Activated T-cell treated with anti-CD3 and anti-CD28 coated beads, Interleukin-2, amount 50 U/mL, for 4 hours (primary cell): ENCODE results near the gene RAD23B. TPM values are rescaled to one million over a fixed set of nuclear protein-coding genes. Genes with fewer than 3 reads are reported as not detected.
"Not testable (repeated sequence)": the region's sequence is repeated elsewhere in the genome, so short reads cannot be mapped to it uniquely, and the experiment has no call there.

Source experiments
- ATAC-seq, 2 donors: fragments of 200-7000 bp; cut with Tn5 transposase; one replicate each; pipeline ENCODE4 v1.10.0; 2021
- DNase-seq: peaks from one replicate; pipeline ENCODE4 v3.0.0-alpha.2; 2020
- H3K27me3 Mint-ChIP-seq: one replicate; pipeline ENCODE4 v1.8.0; 2021; ENCODE audit warnings: low read depth, mixed read lengths
- H3K36me3 Mint-ChIP-seq: one replicate; pipeline ENCODE4 v1.8.0; 2022; ENCODE audit warnings: mixed read lengths; ENCODE audit not compliant: insufficient read depth
- H3K4me1 Mint-ChIP-seq: one replicate; pipeline ENCODE4 v1.8.0; 2021; ENCODE audit warnings: low read depth, mixed read lengths
- H3K4me3 Mint-ChIP-seq: one replicate; pipeline ENCODE4 v1.8.0; 2021; ENCODE audit warnings: mild to moderate bottlenecking, moderate library complexity, mixed read lengths
- H3K9me3 Mint-ChIP-seq: one replicate; pipeline ENCODE4 v1.8.0; 2021; ENCODE audit warnings: mixed read lengths
- total RNA-seq, 3 donors: library from RNA; stranded (reverse); gene quantifications; one replicate each; pipeline ENCODE4 v1.2.1, GENCODE V29; 2021

Gene RAD23B
- total RNA-seq, 3 donors from 2014 or later: 168 to 208 (median 185) TPM

DNA sequence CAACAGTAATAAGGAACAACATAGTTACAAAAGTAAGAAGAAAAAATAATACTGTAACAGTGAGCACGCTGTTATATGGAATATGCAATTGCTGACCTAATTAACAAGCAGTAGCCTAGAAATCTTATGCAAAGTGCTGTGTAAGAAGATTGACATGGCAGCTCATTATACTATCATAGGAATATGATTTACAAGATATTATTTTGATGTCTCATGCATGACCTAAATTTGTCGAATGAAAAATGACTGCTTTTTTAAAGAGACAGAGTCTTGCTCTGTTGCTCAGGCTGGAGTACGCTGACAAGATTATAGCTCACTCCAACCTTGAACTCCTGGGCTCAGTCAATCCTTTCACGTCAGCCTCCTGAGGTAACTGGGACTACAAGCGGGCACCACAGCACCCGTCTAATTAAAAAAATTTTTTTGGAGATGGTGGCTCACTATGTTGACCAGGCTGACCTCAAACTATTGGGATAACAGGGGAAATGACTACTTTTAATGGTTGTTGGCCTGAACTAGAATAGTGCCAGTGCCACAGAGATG, 10.5 kb downstream of the RAD23B start:
- H3K4me1 Mint-ChIP-seq: peaks cover 69% of the 10 kb centered on the region
- DNase-seq: no peak
- H3K9me3 Mint-ChIP-seq: no peaks in the 10 kb centered on the region

DNA sequence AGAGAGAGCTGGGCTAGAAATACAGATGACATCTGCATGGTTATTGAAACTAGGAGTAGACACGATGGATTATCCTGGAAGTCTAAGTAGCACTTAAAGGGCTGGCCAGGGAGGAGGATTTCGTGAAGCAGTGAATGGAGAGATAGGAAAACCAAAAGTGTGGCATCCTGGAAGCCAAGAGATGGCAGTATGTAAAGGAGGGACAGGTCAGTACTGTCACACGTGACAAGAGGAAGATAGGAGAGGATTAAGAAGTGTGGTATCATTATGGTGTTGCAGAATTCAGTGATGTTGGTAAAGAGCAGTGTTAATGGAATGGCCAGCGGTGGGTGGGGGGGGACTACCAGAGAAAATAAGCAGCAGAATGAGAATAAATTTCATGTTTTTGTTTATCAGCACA, 11.7 kb downstream of the RAD23B start:
- ATAC-seq (no peak), DNase-seq (no peak)
- H3K9me3 Mint-ChIP-seq: no peaks in the 10 kb centered on the region
- H3K4me1 Mint-ChIP-seq: peaks cover 69% of the 10 kb centered on the region
- H3K4me3 Mint-ChIP-seq: no peak overlapping the region
- peaks cover 12% of the 10 kb centered on the region for H3K36me3 Mint-ChIP-seq
- H3K27me3 Mint-ChIP-seq: no peaks in the 10 kb centered on the region

More for the DNA sequence above, 10.5 kb downstream of the RAD23B start:
- H3K36me3 Mint-ChIP-seq: peaks cover 17% of the 10 kb centered on the region
- H3K27me3 Mint-ChIP-seq: no peaks in the 10 kb centered on the region
- no peak overlapping the region for H3K4me3 Mint-ChIP-seq
- no peak for ATAC-seq

DNA sequence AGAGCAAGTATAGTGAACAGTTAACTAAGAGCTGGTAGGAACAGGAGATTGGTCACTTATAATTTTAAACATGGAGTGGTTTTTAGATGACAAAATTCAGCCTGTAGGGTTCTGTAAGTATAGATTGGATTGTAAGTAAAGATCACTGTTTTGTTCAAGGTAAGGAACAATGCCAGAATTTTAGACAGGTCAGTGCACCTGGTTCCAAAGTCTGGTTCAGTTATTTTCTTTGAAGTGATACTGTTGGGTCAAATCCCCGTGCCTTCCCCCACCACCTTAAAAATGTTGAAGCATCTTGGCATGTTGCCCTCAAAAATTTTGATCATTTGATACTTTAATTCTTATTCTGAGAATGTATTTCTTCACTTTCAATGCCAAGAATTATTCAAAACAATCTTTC, 12.9 kb downstream of the RAD23B start:
- no peaks in the 10 kb centered on the region for H3K27me3 Mint-ChIP-seq
- H3K36me3 Mint-ChIP-seq: peaks cover 6% of the 10 kb centered on the region
- ATAC-seq: no peak
- no peaks in the 10 kb centered on the region for H3K9me3 Mint-ChIP-seq
- peaks cover 58% of the 10 kb centered on the region for H3K4me1 Mint-ChIP-seq
- no peak for DNase-seq
- H3K4me3 Mint-ChIP-seq: no peak overlapping the region

DNA sequence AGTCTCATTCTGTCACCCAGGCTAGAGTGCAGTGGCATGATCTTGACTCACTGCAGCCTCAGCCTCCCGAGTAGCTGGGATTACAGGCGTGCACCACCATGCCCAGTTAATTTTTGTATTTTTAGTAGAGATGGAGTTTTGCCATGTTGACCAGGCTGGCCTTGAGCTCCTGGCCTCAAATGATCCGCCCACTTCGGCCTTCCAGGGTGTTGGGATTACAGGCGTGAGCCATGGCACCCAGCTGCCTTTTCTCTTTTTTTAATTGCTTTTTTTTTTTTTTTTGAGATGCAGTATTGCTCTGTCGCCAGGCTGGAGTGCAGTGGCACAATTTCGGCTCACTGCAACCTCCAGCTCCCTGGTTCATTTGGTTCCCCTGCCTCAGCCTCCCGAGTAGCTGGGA, 13.5 kb downstream of the RAD23B start:
- H3K4me1 Mint-ChIP-seq: peaks cover 60% of the 10 kb centered on the region
- H3K4me3 Mint-ChIP-seq, ATAC-seq, DNase-seq, H3K36me3 Mint-ChIP-seq, H3K27me3 Mint-ChIP-seq, H3K9me3 Mint-ChIP-seq: not testable (repeated sequence)

DNA sequence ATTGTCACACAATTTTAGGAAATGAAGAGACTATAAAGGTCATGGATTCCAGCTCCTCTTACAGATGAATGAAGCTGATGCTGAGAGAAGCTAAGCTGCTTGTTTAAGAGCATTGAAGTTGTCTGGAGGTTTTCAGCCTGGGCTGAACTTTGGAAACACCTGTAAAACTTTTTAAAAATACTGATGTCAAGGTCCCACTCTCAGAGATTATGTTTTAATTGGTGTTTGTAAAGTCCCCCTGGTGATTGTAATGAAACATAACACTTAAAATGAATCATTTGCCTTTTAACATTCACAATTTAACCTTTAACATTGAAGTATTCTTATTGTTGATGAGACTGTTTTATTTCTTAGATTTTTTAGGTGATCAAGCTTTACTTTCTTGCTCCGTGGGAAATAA, 16.4 kb downstream of the RAD23B start:
- peaks cover 4% of the 10 kb centered on the region for H3K36me3 Mint-ChIP-seq
- no peaks in the 10 kb centered on the region for H3K9me3 Mint-ChIP-seq
- DNase-seq (no peak), ATAC-seq (peak in 1 of 2 donors; percentile 14)
- peaks cover 39% of the 10 kb centered on the region for H3K4me1 Mint-ChIP-seq
- no peak overlapping the region for H3K4me3 Mint-ChIP-seq
- H3K27me3 Mint-ChIP-seq: no peaks in the 10 kb centered on the region

DNA sequence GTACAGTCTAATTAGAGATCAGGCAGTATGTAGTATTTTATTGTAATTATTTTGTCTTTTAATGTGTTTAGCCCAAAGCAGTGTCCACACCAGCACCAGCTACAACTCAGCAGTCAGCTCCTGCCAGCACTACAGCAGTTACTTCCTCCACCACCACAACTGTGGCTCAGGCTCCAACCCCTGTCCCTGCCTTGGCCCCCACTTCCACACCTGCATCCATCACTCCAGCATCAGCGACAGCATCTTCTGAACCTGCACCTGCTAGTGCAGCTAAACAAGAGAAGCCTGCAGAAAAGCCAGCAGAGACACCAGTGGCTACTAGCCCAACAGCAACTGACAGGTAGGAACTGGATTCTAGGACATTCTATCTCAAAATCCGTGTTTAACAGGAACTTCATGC, 23.2 kb downstream of the RAD23B start:
- H3K27me3 Mint-ChIP-seq: no peaks in the 10 kb centered on the region
- no peak for DNase-seq
- ATAC-seq: no peak
- H3K36me3 Mint-ChIP-seq: peaks cover 45% of the 10 kb centered on the region
- no peak overlapping the region for H3K4me3 Mint-ChIP-seq
- H3K9me3 Mint-ChIP-seq: no peaks in the 10 kb centered on the region
- H3K4me1 Mint-ChIP-seq: peaks cover 43% of the 10 kb centered on the region

DNA sequence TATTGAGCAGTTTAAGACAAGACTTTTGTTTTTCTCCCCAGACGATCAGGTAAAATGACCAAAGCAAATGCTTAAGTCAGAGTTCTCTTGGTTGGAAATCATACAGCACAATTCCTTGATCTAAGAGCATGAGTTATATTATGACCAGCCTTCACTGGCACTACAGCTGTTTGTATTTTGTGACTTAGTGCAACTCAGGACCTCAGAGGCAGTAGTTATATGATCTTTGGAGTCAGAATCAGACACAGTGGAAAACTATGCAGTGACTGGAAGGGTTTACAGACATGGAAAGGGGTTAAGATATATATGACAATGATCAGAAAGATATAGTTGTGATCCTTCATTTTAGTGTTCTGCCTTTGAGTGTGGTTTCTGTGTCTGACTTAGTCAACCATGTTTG, 24.3 kb downstream of the RAD23B start:
- Mint-ChIP-seq H3K9me3 (no peaks in the 10 kb centered on the region), H3K36me3 (peaks cover 49% of the 10 kb centered on the region), H3K27me3 (no peaks in the 10 kb centered on the region), H3K4me1 (peaks cover 45% of the 10 kb centered on the region), H3K4me3 (no peak overlapping the region)
- ATAC-seq: no peak
- DNase-seq: no peak

DNA sequence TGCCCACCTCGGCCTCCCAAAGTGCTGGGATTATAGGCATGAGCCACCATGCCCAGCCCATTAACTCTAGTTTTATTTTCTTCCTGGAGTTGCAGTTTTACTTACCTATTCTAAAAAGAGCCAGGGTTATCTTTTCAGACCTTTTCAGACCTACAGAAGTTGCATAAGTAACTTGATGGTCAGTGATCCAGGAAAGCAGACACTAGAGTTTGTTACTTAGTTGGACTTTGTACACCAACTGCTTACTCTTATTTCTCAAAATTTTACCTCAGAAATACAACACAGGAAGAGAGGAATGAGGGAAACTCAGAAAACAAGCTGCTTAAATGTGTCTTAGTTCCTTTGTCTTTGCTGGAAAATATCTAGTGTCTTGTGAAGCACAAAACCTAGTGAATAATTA, 25.4 kb downstream of the RAD23B start:
- ATAC-seq (no peak), DNase-seq (no peak)
- H3K9me3 Mint-ChIP-seq: no peaks in the 10 kb centered on the region
- H3K36me3 Mint-ChIP-seq: peaks cover 60% of the 10 kb centered on the region
- peaks cover 55% of the 10 kb centered on the region for H3K4me1 Mint-ChIP-seq
- H3K4me3 Mint-ChIP-seq: no peak overlapping the region
- no peaks in the 10 kb centered on the region for H3K27me3 Mint-ChIP-seq

DNA sequence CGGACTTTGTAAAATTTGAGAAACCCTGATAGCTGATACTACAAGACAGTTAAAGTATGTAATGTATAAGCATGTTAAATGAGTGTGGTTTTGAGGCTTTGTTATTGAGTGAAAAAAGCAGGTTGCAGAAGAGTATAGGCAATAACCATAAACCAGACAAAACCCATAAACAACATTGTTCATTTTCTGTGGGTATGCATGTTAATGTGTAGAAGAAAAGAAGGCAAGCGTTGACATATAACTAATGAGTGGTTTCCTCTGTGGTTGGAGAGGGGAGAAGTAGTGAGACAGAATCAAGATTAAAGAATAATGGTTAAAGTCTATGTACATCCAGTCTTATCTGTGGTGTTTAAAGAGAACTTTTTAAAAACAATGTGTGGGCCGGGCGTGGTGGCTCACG, 26.2 kb downstream of the RAD23B start:
- Mint-ChIP-seq H3K9me3 (no peaks in the 10 kb centered on the region), H3K4me1 (peaks cover 61% of the 10 kb centered on the region), H3K27me3 (no peaks in the 10 kb centered on the region), H3K4me3 (peak overlapping the region; percentile 1), H3K36me3 (peaks cover 64% of the 10 kb centered on the region)
- ATAC-seq (peak; percentile 76), DNase-seq (no peak)

DNA sequence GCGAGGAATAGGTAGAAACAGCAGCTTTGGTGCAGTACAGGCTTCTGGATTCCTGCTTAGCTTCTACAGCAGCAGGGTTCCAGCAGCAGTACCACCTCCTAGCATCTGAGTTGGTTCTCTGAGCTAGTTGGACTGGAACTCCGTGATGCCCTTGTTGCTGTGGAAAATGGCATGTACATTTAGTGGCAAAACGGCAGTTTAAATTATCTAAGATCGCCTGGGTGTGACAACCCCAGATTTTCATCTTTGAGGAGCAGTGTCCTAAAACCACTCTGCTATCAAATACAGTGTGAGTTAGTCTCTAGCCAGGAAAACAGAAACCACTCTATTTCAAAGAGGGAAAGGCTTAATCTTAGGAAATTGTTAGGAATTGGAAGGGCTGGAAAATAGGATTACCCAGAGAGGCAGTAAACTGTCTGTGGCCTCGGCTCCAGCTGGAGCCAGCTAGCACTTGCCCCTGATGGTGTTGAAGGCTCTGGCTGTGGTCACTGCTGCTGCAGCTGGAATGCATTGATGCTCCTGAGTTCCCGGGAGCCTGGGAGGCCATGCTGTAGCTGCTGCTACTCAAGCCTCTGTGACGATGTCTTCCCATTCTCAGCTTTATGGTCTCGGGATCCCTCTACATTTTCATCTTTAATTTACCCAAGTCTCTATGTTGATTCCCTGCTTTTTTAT, 29.4 kb downstream of the RAD23B start:
- Mint-ChIP-seq H3K9me3 (no peaks in the 10 kb centered on the region), H3K4me1 (peaks cover 76% of the 10 kb centered on the region), H3K4me3 (no peak overlapping the region)

DNA sequence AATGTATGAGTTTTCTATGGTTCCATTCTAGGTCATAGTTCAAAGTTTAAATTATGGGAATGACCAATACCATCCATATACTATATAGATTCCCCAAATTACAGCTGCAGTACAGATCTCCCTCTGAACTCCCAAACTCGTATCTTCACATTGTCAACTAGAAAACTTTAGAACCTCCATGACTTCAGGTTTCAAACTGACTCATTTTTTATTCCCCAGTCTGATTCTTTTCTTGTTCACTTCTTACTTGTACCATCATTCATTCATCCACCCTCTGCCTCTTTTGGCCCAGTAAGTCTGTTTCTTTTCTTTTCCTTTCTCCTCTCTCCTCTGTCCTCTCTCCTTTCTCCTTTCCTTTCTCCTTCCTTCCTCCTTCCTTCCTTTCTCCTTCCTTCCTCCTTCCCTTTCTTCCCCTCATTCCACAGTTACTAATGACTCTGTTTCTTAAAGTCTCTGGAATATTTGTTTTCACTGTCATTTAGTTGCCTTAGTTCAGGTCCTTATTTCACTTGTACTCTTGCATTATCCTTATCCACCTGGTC, 30.5 kb downstream of the RAD23B start:
- Mint-ChIP-seq H3K4me1 (peaks cover 74% of the 10 kb centered on the region), H3K4me3 (no peak overlapping the region), H3K9me3 (no peaks in the 10 kb centered on the region), H3K36me3 (peaks cover 70% of the 10 kb centered on the region), H3K27me3 (no peaks in the 10 kb centered on the region)
- DNase-seq (no peak), ATAC-seq (peak in 1 of 2 donors; percentile 23)

More for the DNA sequence above, 29.4 kb downstream of the RAD23B start:
- H3K27me3 Mint-ChIP-seq: no peaks in the 10 kb centered on the region
- peaks cover 71% of the 10 kb centered on the region for H3K36me3 Mint-ChIP-seq
- DNase-seq (no peak), ATAC-seq (no peak)

DNA sequence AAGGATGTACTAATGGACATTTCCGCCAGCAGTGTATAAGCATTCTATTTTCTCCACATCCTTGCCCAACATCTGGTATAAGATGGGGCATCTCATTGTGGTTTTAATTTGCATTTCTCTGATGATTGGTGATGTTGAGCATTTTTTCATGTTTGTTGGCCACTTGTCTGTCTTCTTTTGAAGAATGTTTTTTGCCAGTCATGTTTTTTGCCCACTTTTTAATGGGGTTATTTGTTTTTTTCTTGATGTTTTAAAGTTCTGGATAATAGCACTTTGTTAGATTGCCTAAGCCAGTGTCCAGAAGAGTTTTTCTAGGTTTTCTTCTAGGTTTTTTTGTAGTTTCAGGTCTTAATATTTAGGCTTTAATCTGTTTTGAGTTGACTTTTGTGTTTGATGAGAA, 31.7 kb downstream of the RAD23B start:
- Mint-ChIP-seq H3K4me3 (no peak overlapping the region), H3K36me3 (peaks cover 62% of the 10 kb centered on the region), H3K4me1 (peaks cover 64% of the 10 kb centered on the region), H3K9me3 (no peaks in the 10 kb centered on the region), H3K27me3 (no peaks in the 10 kb centered on the region)
- DNase-seq: no peak
- ATAC-seq: no peak

DNA sequence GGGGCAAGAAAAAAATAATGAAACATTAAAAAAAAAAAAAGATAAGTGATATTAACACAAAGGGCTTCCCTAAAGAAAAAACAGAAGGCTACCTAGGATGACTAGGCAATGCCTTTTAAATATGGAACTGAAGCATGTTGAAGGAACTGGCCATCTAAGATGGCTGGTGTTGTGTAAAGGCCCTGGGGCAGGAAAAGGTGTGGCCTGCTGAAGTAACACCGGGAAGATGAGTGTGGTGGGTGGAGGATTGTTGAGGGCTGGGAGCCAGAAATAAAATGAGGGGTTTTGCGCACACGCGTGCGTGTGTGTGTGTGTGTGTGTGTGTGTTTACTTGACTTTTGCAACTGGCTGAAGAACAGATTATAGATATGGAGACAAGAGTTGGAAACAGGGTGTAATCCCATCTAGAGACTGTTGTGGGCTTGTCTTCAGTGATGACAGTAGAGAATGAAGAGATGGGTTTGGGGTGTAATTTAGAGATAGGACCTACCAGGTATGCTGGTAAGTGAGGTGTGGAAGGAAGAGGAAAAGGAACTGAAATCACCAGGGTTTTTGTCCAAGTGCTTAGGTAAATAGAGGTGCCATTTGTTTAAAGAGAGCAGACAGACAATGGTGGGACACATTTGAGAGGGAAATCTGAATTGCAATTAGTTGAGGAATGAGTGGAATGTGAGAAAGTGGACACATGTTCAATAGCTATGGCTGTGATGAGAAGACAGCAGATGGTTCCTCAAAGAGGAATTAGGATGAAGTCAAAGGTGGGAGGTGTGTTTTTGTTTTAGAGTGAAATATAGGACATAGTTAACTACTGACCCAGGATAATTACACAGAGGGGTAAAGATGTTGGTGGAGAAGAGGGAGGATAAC, 33.9 kb downstream of the RAD23B start:
- DNase-seq: no peak
- peak overlapping the region; percentile 17 for H3K4me3 Mint-ChIP-seq
- peaks cover 54% of the 10 kb centered on the region for H3K4me1 Mint-ChIP-seq
- ATAC-seq: no peak
- H3K36me3 Mint-ChIP-seq: peaks cover 57% of the 10 kb centered on the region
- no peaks in the 10 kb centered on the region for H3K27me3 Mint-ChIP-seq
- no peaks in the 10 kb centered on the region for H3K9me3 Mint-ChIP-seq

DNA sequence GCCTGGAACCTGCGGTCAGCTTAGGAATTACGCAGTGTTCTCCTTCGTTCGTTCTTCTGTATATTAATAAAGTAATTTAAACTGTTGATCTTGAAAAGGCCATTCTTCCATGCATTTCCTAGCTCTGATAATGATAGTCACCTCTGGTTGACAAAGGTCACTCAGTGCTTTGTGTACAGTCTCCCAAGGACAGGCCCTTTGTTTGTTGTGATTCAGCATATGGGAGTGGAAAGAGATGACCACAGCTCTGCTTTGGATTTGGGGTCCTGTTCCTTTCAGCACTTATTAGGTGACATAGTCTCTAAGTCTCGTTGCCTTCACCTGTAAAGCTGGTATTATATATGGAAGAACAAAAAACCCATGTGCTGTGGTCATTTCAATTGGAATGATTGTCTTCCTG, 39.6 kb downstream of the RAD23B start:
- DNase-seq: no peak
- Mint-ChIP-seq H3K9me3 (peaks cover 7% of the 10 kb centered on the region), H3K36me3 (peaks cover 59% of the 10 kb centered on the region), H3K4me1 (peaks cover 14% of the 10 kb centered on the region), H3K27me3 (no peaks in the 10 kb centered on the region), H3K4me3 (no peak overlapping the region)
- no peak for ATAC-seq
